K562 (cell line): ENCODE measurements around the gene TMPRSS9. TPM values are rescaled to one million over a fixed set of nuclear protein-coding genes. Genes with fewer than 3 reads are reported as not detected.

Experiments used
- ATAC-seq: fragments of 200-7000 bp; cut with Tn5 transposase; 3 replicates; pipeline ENCODE4 v1.9.1; 2020; ENCODE audit warnings: moderate library complexity
- BruUV-seq: library from RNA; stranded (reverse); fragments of 400-500 nt; replicated peaks from 2 replicates; lab custom pipeline; 2021; lab: Mats Ljungman, UMichigan
- CTCF ChIA-PET: fragments of 300-600 bp; formaldehyde crosslinking; extraction: SDS; loops from one replicate; lab custom pipeline; 2021; ENCODE audit warnings: low intra/inter-chr PET ratio; lab: Yijun Ruan, JAX
- POLR2A ChIA-PET: fragments of 300-600, 350-650 bp; sonication (Branson Sonifier 250); formaldehyde crosslinking; extraction: SDS; loops from one replicate; lab custom pipeline; 2021; ENCODE audit warnings: antibody characterized with exemption, inconsistent platforms; lab: Yijun Ruan, JAX
- DNase-seq, 4 experiments: peaks; one replicate each; pipeline versions ENCODE4 v3.0.0 to v3.0.0-alpha.2; 2011 to 2018; ENCODE audit warnings: low spot score in 3 of 4, mixed read lengths in 3 of 4; ENCODE audit errors: extremely low read depth in 1 of 4
- FAIRE-seq: peaks from 2 replicates; lab custom pipeline; 2011; peaks lifted over from hg19 to GRCh38; lab: Jason Lieb, UNC
- H2AFZ ChIP-seq: 2 replicates; pipeline ENCODE4 v1.6.0; 2011; ENCODE audit warnings: low read depth, low read length, control low read depth, inconsistent platforms
- H3K27ac ChIP-seq: fragments of 200-600 bp; 3 replicates; pipeline ENCODE4 v1.8.0; 2011; ENCODE audit warnings: low read depth, mild to moderate bottlenecking, control low read depth, inconsistent platforms, low read length, moderate library complexity, mixed read lengths; ENCODE audit errors: extremely low read depth
- H3K27me3 ChIP-seq, 2 experiments: fragments of 300-600 bp in 1 of 2; 2 replicates in 1 of 2; 3 replicates in 1 of 2; pipeline versions ENCODE4 v1.6.0 to v1.8.0; 2011; ENCODE audit warnings: inconsistent platforms in 2 of 2, low read length in 2 of 2, mild to moderate bottlenecking in 1 of 2, mixed read lengths in 1 of 2, moderate library complexity in 1 of 2; ENCODE audit not compliant: control insufficient read depth in 2 of 2, insufficient read depth in 2 of 2
- H3K36me3 ChIP-seq: fragments of 300-600 bp; 3 replicates; pipeline ENCODE4 v1.8.0; 2011; ENCODE audit warnings: mild to moderate bottlenecking, low read length, inconsistent platforms; ENCODE audit not compliant: control insufficient read depth, insufficient read depth
- H3K4me1 ChIP-seq, 2 experiments: fragments of 200-600 bp in 1 of 2; replicated peaks in 1 of 2; 2 replicates in 1 of 2; 3 replicates in 1 of 2; pipeline versions ENCODE4 v1.5.1 to v1.8.0; 2011; ENCODE audit warnings: inconsistent platforms in 2 of 2, low read length in 2 of 2, mild to moderate bottlenecking in 1 of 2, mixed read lengths in 1 of 2, moderate library complexity in 1 of 2; ENCODE audit not compliant: control insufficient read depth in 2 of 2, insufficient read depth in 2 of 2
- H3K4me2 ChIP-seq: 2 replicates; pipeline ENCODE4 v1.6.1; 2011; ENCODE audit warnings: low read length, control low read depth, inconsistent platforms, mixed read lengths; ENCODE audit not compliant: insufficient read depth
- H3K4me3 ChIP-seq: fragments of 200-600 bp; sonication (generic), shearing (Covaris generic); 2 replicates; pipeline ENCODE4 v1.5.1; 2016; ENCODE audit warnings: control low read depth, inconsistent platforms
- H3K79me2 ChIP-seq: fragments of 200-600 bp; 3 replicates; pipeline ENCODE4 v1.8.0; 2011; ENCODE audit warnings: low read length, inconsistent platforms; ENCODE audit not compliant: control insufficient read depth, insufficient read depth
- H3K9ac ChIP-seq, 2 experiments: 2 replicates each; pipeline versions ENCODE4 v1.6.0 to v1.6.1; 2011; ENCODE audit warnings: low read depth in 2 of 2, low read length in 2 of 2, control low read depth in 1 of 2, inconsistent platforms in 1 of 2, mild to moderate bottlenecking in 1 of 2, mixed read lengths in 1 of 2; ENCODE audit not compliant: insufficient read depth in 1 of 2
- H3K9me1 ChIP-seq: one replicate; pipeline ENCODE4 v1.6.0; 2011; ENCODE audit warnings: inconsistent platforms, mild to moderate bottlenecking, low read length, moderate library complexity; ENCODE audit not compliant: control insufficient read depth, insufficient read depth
- H3K9me3 ChIP-seq: replicated peaks from 2 replicates; pipeline ENCODE4 v1.5.1; 2011; ENCODE audit warnings: low read depth, low read length, inconsistent platforms; ENCODE audit not compliant: control insufficient read depth, insufficient read depth
- H4K20me1 ChIP-seq: replicated peaks from 2 replicates; pipeline ENCODE4 v1.6.1; 2011; ENCODE audit warnings: low read length, inconsistent platforms, mixed read lengths; ENCODE audit not compliant: control insufficient read depth, insufficient read depth
- ADNP ChIP-seq: fragments of 200-800 bp; sonication (Bioruptor generic); IDR thresholded peaks from 2 replicates; pipeline ENCODE4 v1.6.1; 2016; ENCODE audit warnings: missing genetic modification characterization, missing compliant biosample characterization
- BCOR ChIP-seq: fragments of 450-650 bp; IDR thresholded peaks from 2 replicates; pipeline ENCODE4 v1.6.1; 2016
- CXXC5 ChIP-seq: fragments of 250-450 bp; sonication (Bioruptor Pico); IDR thresholded peaks from 2 replicates; pipeline ENCODE4 v1.8.0; 2022; ENCODE audit warnings: inconsistent platforms, mild to moderate bottlenecking, moderate library complexity
- DEAF1 ChIP-seq: fragments of 450-650 bp; formaldehyde crosslinking; IDR thresholded peaks from 2 replicates; pipeline ENCODE4 v1.4.0; 2020; ENCODE audit warnings: mild to moderate bottlenecking, moderate library complexity
- KDM1A ChIP-seq, 2 experiments: fragments of 450-650 bp; IDR thresholded peaks; 2 replicates each; pipeline ENCODE4 v1.6.1; 2016; ENCODE audit warnings: mild to moderate bottlenecking in 2 of 2
- KLF6 ChIP-seq: fragments of 250-450 bp; sonication (Bioruptor Pico); IDR thresholded peaks from 2 replicates; pipeline ENCODE4 v1.4.0; 2020; ENCODE audit warnings: mild to moderate bottlenecking, moderate library complexity, borderline replicate concordance
- PKNOX1 ChIP-seq: fragments of 450-650 bp; IDR thresholded peaks from 2 replicates; pipeline ENCODE4 v1.6.1; 2016
- RFX7 ChIP-seq: fragments of 250-450 bp; sonication (Bioruptor Pico); IDR thresholded peaks from 2 replicates; pipeline ENCODE4 v1.5.1; 2021; ENCODE audit warnings: mild to moderate bottlenecking
- THAP12 ChIP-seq: fragments of 250-450 bp; sonication (Bioruptor Pico); IDR thresholded peaks from 2 replicates; pipeline ENCODE4 v1.9.0; 2021; ENCODE audit warnings: mild to moderate bottlenecking, inconsistent platforms
- ZBTB2 ChIP-seq: fragments of 450-650 bp; IDR thresholded peaks from 2 replicates; pipeline ENCODE4 v1.6.1; 2016; ENCODE audit warnings: antibody characterized with exemption
- ZNF431 ChIP-seq: sonication (generic); formaldehyde crosslinking; IDR thresholded peaks from 2 replicates; pipeline ENCODE4 v1.8.0; 2022; ENCODE audit warnings: mild to moderate bottlenecking, missing genetic modification reagents
- WGBS: fragments of 100-300 bp; shearing (Covaris generic); methylation state at CpG from one replicate; pipeline ENCODE4 v1.1.6; 2016; ENCODE audit warnings: low coverage, mixed read lengths; ENCODE audit not compliant: insufficient coverage; ENCODE audit errors: missing lambda C conversion rate; 5-methylcytosine and 5-hydroxymethylcytosine counted together
- in situ Hi-C: fragments of 300-500 bp; cut with MboI; formaldehyde crosslinking; loops from 4 replicates; pipeline ENCODE4 v1.15.0; 2018; ENCODE audit warnings: inconsistent platforms, mixed read lengths
- intact Hi-C: fragments of 100-400 bp; cut with micrococcal nuclease; formaldehyde crosslinking; loops from 2 replicates; pipeline ENCODE4 v1.14.2; 2022
- polyA plus RNA-seq, 8 experiments: library from polyadenylated mRNA; depleted of rRNA in 4 of 8; stranded (reverse) in 5 of 8; unstranded in 3 of 8; fragments of >200 nt; fragmentation: Nextera tagmentation in 2 of 8; fragmentation: Illumina TruSeq in 1 of 8; extraction: Ambion mirVana in 2 of 8; extraction: Trizol in 1 of 8; gene quantifications; 2 replicates each; pipeline versions ENCODE4 v1.2.1 to v1.2.3, GENCODE V29; 2011 to 2014; ENCODE audit warnings: inconsistent platforms in 1 of 8, missing spikeins in 1 of 8
- total RNA-seq, 7 experiments: library from RNA; depleted of rRNA in 6 of 7; stranded (reverse); fragments of >200 nt in 6 of 7; fragmentation: Illumina TruSeq in 2 of 7; extraction: Trizol in 2 of 7; gene quantifications; 2 replicates each; pipeline versions ENCODE4 v1.2.1 to v1.2.3, GENCODE V29; 2011 to 2021; ENCODE audit warnings: low replicate concordance in 1 of 7

TMPRSS9 gene
- total and polyA plus RNA-seq, 9 of the 15 experiments (the other 6 are each of a cell fraction or from before 2014, with no cell fraction given) = 0.01 to 0.03 TPM; not detected in 7

GRCh38 chr19:2408247-2408646 is 48.2 kb downstream of the TMPRSS9 start (continued):
- no peak for TF ChIP-seq DEAF1 (CRISPR knock-in tag)

GRCh38 chr19:2409352-2409912 is 49.4 kb downstream of the TMPRSS9 start:
- TF ChIP-seq THAP12 (CRISPR knock-in tag) (no peak), KLF6 (CRISPR knock-in tag) (no peak), ADNP (tag) (0 out of 2 replicates have a peak, but pooled peaks have one; percentile 25), ZNF431 (CRISPR knock-in tag) (no peak), PKNOX1 (peak; percentile 52; the same call in 1 of the 2 replicates), BCOR (peak; percentile 47), KDM1A (IDR thresholded peaks at IDR 0.05) (peak; percentile 13 to 20; a peak in 1 of 4 replicates), ZBTB2 (no peak), RFX7 (CRISPR knock-in tag) (no peak), CXXC5 (CRISPR knock-in tag) (no peak)
- TF ChIP-seq, all 486 proteins: peak for 4
- H2AFZ ChIP-seq = no peak overlapping the region
- POLR2A ChIA-PET = interaction anchor here (0.6 to 1.1 kb wide), 3 partner anchors 17 to 67 kb away, joined by 3 read pairs; no protein-coding TSS in a partner anchor
- no peak overlapping the region for H3K4me3 ChIP-seq
- no peaks in the 10 kb centered on the region for H3K9me1 ChIP-seq
- no peaks in the 10 kb centered on the region for H3K36me3 ChIP-seq
- intact Hi-C loops (no loop called here), in situ Hi-C loops (no loop called here)
- no peaks in the 10 kb centered on the region for H4K20me1 ChIP-seq
- H3K9ac ChIP-seq = no peak overlapping the region
- 57% methylated on average over 7 of the region's 7 CpGs for WGBS
- BruUV-seq = no TSS peak
- no peak for ATAC-seq
- H3K4me1 ChIP-seq = peaks cover 0 to 14% of the 10 kb centered on the region in 2 experiments; a peak in 2 of 5 replicates
- peak in 1 of 4 experiments; percentile 3 for DNase-seq
- no peak for FAIRE-seq
- no peak overlapping the region for H3K4me2 ChIP-seq
- H3K79me2 ChIP-seq = no peaks in the 10 kb centered on the region
- no peak overlapping the region for H3K27ac ChIP-seq
- H3K9me3 ChIP-seq = no peaks in the 10 kb centered on the region; the same call in 1 of the 2 replicates
- CTCF ChIA-PET = no interaction called here
- peaks cover 0 to 4% of the 10 kb centered on the region in 2 experiments; a peak in 2 of 5 replicates for H3K27me3 ChIP-seq
